ENCODE data around the gene RERE.
A peak's percentile ranks its signal among the peaks of the same experiment; 100 is the strongest.

DNA sequence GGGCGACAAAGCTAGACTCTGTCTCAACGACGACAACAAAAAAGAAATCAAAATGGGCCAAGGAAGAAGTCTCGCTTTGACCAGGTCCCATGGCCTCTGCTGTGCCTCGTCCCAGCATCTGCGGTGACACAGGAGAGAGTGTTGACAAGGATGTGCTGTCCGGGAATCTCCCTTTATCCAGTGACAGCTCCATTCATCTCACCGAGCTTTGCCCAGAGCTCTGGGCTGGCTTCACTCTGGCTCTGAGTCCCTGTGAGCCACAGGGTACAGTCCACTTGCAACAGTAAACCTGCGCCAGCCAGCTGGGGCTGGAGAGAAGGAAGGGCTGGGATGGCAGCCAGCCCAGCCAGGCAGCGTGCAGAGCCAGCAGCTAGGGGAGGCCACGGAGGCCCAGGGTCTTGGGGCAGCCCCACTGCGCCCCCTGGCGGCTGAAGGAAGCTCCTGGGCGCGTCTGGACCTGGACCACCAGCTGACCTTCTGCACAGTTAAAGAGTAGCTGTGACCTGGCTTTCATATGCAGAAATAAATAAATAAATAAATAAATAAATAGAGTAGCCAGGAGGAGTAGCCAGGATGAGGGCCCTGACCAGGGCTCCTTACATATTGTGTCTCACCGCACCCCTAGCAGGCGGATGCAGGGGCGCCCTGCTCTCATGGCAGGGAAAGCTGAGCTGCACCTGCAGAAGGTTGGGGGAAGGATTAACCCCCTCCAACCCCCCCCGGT lies 31.4 kb upstream of the RERE start:
- TF ChIP-seq CTCF (IDR thresholded peaks at IDR 0.05) (peak; percentile 57 to 92 (median 88)), POLR2A (IDR thresholded peaks at IDR 0.05) (no peak)
